ENCODE results near the gene GRAMD2A. TPM values are rescaled to one million over a fixed set of nuclear protein-coding genes. Genes with fewer than 3 reads are reported as not detected.

GRAMD2A gene
- total RNA-seq, 6 donors from 2014 or later: 26.7 to 52.4 (median 32.9) TPM

DNA sequence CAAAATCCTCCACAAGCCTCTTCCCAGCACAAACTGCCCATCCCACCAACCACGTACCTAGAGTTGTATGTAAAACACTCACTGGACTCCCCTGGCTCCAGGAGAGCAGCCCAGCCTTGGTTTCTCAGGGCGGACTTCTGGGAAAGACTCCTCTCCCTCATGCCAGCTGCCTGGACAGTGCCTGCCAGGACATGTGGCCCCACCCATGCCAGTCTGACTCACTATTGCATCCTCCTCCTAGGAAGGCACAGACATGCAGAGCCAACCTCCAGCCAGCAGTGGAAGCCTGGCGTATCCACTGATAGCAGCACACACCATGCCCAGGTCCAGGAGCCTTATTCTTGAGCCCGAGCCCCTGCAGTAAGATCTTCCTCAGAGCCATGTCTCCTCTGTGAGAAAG, 24.8 kb upstream of the GRAMD2A start:
- Histone ChIP-seq H3K4me3 (no peak overlapping the region), H3K9me3 (no peaks in the 10 kb centered on the region), H3K27ac (peak overlapping the region in 1 of 4 donors; percentile 35), H3K27me3 (no peaks in the 10 kb centered on the region), H3K4me1 (peaks cover 24 to 40% (median 30%) of the 10 kb centered on the region in 4 donors), H3K36me3 (peaks cover 14 to 30% (median 22%) of the 10 kb centered on the region in 4 donors)
- no peak for ATAC-seq (ENCODE audit: low FRiP score in 2 of 2)
- 76 to 87% methylated on average over 3 to 4 of the region's 4 CpGs for WGBS, 2 donors
- TF ChIP-seq POLR2AphosphoS5 (IDR thresholded peaks at IDR 0.05) (no peak), POLR2A (IDR thresholded peaks at IDR 0.05) (no peak), CTCF (IDR thresholded peaks at IDR 0.05) (no peak), EP300 (IDR thresholded peaks at IDR 0.05) (no peak)
- DNase-seq: peak in 1 of 2 donors; percentile 42

- Histone ChIP-seq H3K4me3 (no peak overlapping the region), H3K27me3 (no peaks in the 10 kb centered on the region), H3K9me3 (no peaks in the 10 kb centered on the region), H3K27ac (no peak overlapping the region), H3K4me1 (peaks cover 9 to 23% (median 16%) of the 10 kb centered on the region in 4 donors), H3K36me3 (peaks cover 30 to 47% (median 39%) of the 10 kb centered on the region in 4 donors)
- 42 to 88% methylated on average over 1 of the region's 1 CpG for WGBS, 2 donors
- TF ChIP-seq POLR2A (IDR thresholded peaks at IDR 0.05) (no peak), CTCF (IDR thresholded peaks at IDR 0.05) (no peak), EP300 (IDR thresholded peaks at IDR 0.05) (no peak), POLR2AphosphoS5 (IDR thresholded peaks at IDR 0.05) (no peak)
- no peak for DNase-seq
- ATAC-seq (ENCODE audit: low FRiP score in 2 of 2): no peak
Measured at GRCh38 chr15:72220687-72221086, 23.1 kb upstream of the GRAMD2A start.

DNA sequence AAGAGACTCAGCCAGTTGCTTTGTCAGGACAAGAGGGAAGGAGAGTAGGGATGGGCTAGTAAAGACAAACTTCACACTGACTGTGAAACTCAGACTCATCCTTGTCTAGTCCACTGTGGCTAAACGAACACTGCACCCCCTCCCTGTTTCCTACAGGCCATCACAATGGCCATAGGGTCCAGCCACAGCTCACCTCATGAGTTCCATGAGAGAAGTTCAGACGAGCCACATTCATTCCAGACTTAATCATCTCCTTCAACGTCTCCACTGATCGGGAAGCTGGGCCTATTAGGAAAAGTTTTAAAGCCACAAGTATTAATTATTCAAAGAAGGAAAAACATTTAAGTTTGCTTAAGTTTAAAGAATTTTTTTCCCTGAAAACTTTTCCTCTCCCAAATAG, 19.6 kb upstream of the GRAMD2A start:
- ATAC-seq (ENCODE audit: low FRiP score in 2 of 2): no peak
- no peak overlapping the region for H3K4me3 ChIP-seq
- H3K27me3 ChIP-seq: no peaks in the 10 kb centered on the region
- no peaks in the 10 kb centered on the region for H3K9me3 ChIP-seq
- no peak for DNase-seq
- 88 to 95% methylated on average over 4 of the region's 4 CpGs for WGBS, 2 donors
- TF ChIP-seq POLR2A (IDR thresholded peaks at IDR 0.05): no peak
- no peak for TF ChIP-seq POLR2AphosphoS5 (IDR thresholded peaks at IDR 0.05)
- no peak for TF ChIP-seq CTCF (IDR thresholded peaks at IDR 0.05)
- no peak for TF ChIP-seq EP300 (IDR thresholded peaks at IDR 0.05)
- H3K27ac ChIP-seq: no peak overlapping the region
- H3K4me1 ChIP-seq: peaks cover under 1 to 4% (median 3%) of the 10 kb centered on the region in 4 donors
- peaks cover 52 to 76% (median 67%) of the 10 kb centered on the region in 4 donors for H3K36me3 ChIP-seq

- H3K27ac ChIP-seq: no peak overlapping the region
- H3K9me3 ChIP-seq: no peaks in the 10 kb centered on the region
- no peak for TF ChIP-seq EP300 (IDR thresholded peaks at IDR 0.05)
- WGBS, 2 donors: 78 to 92% methylated on average over 1 of the region's 1 CpG
- no peak overlapping the region for H3K4me3 ChIP-seq
- no peaks in the 10 kb centered on the region for H3K4me1 ChIP-seq
- no peak for DNase-seq
- no peak for ATAC-seq (ENCODE audit: low FRiP score in 2 of 2)
- no peaks in the 10 kb centered on the region for H3K27me3 ChIP-seq
- peaks cover 62 to 87% (median 72%) of the 10 kb centered on the region in 4 donors for H3K36me3 ChIP-seq
Measured at GRCh38 chr15:72216079-72216478, 18.5 kb upstream of the GRAMD2A start.

GRCh38 chr15:72207558-72208085, 10.0 kb upstream of the GRAMD2A start:
- Histone ChIP-seq H3K9me3 (no peaks in the 10 kb centered on the region), H3K27ac (no peak overlapping the region), H3K4me3 (no peak overlapping the region), H3K4me1 (peaks cover 0 to 10% (median 3%) of the 10 kb centered on the region in 4 donors), H3K36me3 (peaks cover 57 to 100% (median 86%) of the 10 kb centered on the region in 4 donors), H3K27me3 (no peaks in the 10 kb centered on the region)
- TF ChIP-seq POLR2AphosphoS5 (IDR thresholded peaks at IDR 0.05): no peak
- no peak for DNase-seq
- ATAC-seq (ENCODE audit: low FRiP score in 2 of 2): no peak

GRCh38 chr15:72206677-72207000, 9.1 kb upstream of the GRAMD2A start:
- Histone ChIP-seq H3K27ac (no peak overlapping the region), H3K36me3 (peaks cover 57 to 100% (median 93%) of the 10 kb centered on the region in 4 donors), H3K4me1 (peaks cover 0 to 10% (median 3%) of the 10 kb centered on the region in 4 donors), H3K9me3 (no peaks in the 10 kb centered on the region), H3K4me3 (no peak overlapping the region), H3K27me3 (no peaks in the 10 kb centered on the region)
- WGBS, 2 donors: 94 to 98% methylated on average over 5 of the region's 5 CpGs
- TF ChIP-seq EP300 (IDR thresholded peaks at IDR 0.05) (no peak), POLR2AphosphoS5 (IDR thresholded peaks at IDR 0.05) (no peak)
- ATAC-seq (ENCODE audit: low FRiP score in 2 of 2) (no peak), DNase-seq (no peak)

Measured in upper lobe of left lung (tissue), 6 donors.